Skeletal muscle tissue (tissue), 4 donors: Measurements from ENCODE around the gene TMEM169. TPM values are rescaled to one million over a fixed set of nuclear protein-coding genes. Genes with fewer than 3 reads are reported as not detected.

Source experiments
- H3K27ac ChIP-seq: one replicate; pipeline ENCODE4 v1.7.0; 2013; ENCODE audit warnings: mild to moderate bottlenecking, low read depth, low read length, inconsistent platforms
- H3K27me3 ChIP-seq, 3 donors: one replicate each; pipeline ENCODE4 v1.7.0; 2013; ENCODE audit warnings: low read length in 3 of 3; ENCODE audit not compliant: control insufficient read depth in 3 of 3, insufficient read depth in 3 of 3
- H3K36me3 ChIP-seq, 3 donors: one replicate each; pipeline ENCODE4 v1.7.0; 2013; ENCODE audit warnings: low read length in 3 of 3; ENCODE audit not compliant: control insufficient read depth in 3 of 3, insufficient read depth in 3 of 3
- H3K4me1 ChIP-seq, 3 donors: one replicate each; pipeline ENCODE4 v1.7.0; 2013; ENCODE audit warnings: low read length in 3 of 3, mild to moderate bottlenecking in 3 of 3; ENCODE audit not compliant: control insufficient read depth in 3 of 3, insufficient read depth in 3 of 3
- H3K4me3 ChIP-seq, 3 donors: one replicate each; pipeline ENCODE4 v1.7.0; 2013; ENCODE audit warnings: low read length in 3 of 3
- H3K9ac ChIP-seq, 3 donors: one replicate each; pipeline ENCODE4 v1.7.0; 2013; ENCODE audit warnings: low read length in 3 of 3, mild to moderate bottlenecking in 3 of 3, moderate library complexity in 2 of 3, low read depth in 1 of 3
- H3K9me3 ChIP-seq, 3 donors: one replicate each; pipeline ENCODE4 v1.7.0; 2013; ENCODE audit warnings: low read length in 3 of 3; ENCODE audit not compliant: control insufficient read depth in 3 of 3
- total RNA-seq: library from RNA; depleted of rRNA; stranded (reverse); fragments of >200 nt; gene quantifications from one replicate; pipeline ENCODE4 v1.2.3, GENCODE V29; 2014
- donor health status: Osteomylitis.

The TMEM169 gene
- total RNA-seq, 1 donor from 2014 or later, result 1.6 TPM

GRCh38 chr2:216142540-216142939, 60.8 kb downstream of the TMEM169 start:
- H3K27ac ChIP-seq, result no peak overlapping the region
- H3K4me1 ChIP-seq, result peaks cover 0 to 3% (median 0%) of the 10 kb centered on the region in 3 donors
- H3K9ac ChIP-seq, result no peak overlapping the region
- H3K27me3 ChIP-seq, result no peaks in the 10 kb centered on the region
- peaks cover 35 to 75% (median 71%) of the 10 kb centered on the region in 3 donors for H3K36me3 ChIP-seq
- no peak overlapping the region for H3K4me3 ChIP-seq
- H3K9me3 ChIP-seq, result no peaks in the 10 kb centered on the region

- H3K9me3 ChIP-seq, result no peaks in the 10 kb centered on the region
- H3K36me3 ChIP-seq, result peaks cover 22 to 68% (median 66%) of the 10 kb centered on the region in 3 donors
- H3K4me1 ChIP-seq, result peaks cover 0 to 3% (median 0%) of the 10 kb centered on the region in 3 donors
- H3K4me3 ChIP-seq, result no peak overlapping the region
- H3K27me3 ChIP-seq, result no peaks in the 10 kb centered on the region
- H3K27ac ChIP-seq, result no peak overlapping the region
- no peak overlapping the region for H3K9ac ChIP-seq
Observed at GRCh38 chr2:216144372-216144771, 62.7 kb downstream of the TMEM169 start.

GRCh38 chr2:216144857-216145256, 63.1 kb downstream of the TMEM169 start:
- no peaks in the 10 kb centered on the region for H3K9me3 ChIP-seq
- peaks cover 24 to 67% (median 67%) of the 10 kb centered on the region in 3 donors for H3K36me3 ChIP-seq
- no peaks in the 10 kb centered on the region for H3K27me3 ChIP-seq
- H3K4me3 ChIP-seq, result no peak overlapping the region
- no peak overlapping the region for H3K9ac ChIP-seq
- H3K4me1 ChIP-seq, result peaks cover 0 to 3% (median 0%) of the 10 kb centered on the region in 3 donors
- no peak overlapping the region for H3K27ac ChIP-seq

- Histone ChIP-seq H3K36me3 (peaks cover 25 to 65% (median 57%) of the 10 kb centered on the region in 3 donors), H3K9me3 (no peaks in the 10 kb centered on the region), H3K27me3 (no peaks in the 10 kb centered on the region), H3K4me3 (no peak overlapping the region), H3K27ac (no peak overlapping the region), H3K4me1 (peaks cover 0 to 3% (median 0%) of the 10 kb centered on the region in 3 donors), H3K9ac (no peak overlapping the region)
Observed at GRCh38 chr2:216146573-216146972, 64.9 kb downstream of the TMEM169 start.

GRCh38 chr2:216147172-216148131, 65.7 kb downstream of the TMEM169 start:
- Histone ChIP-seq H3K27me3 (no peaks in the 10 kb centered on the region), H3K9me3 (no peaks in the 10 kb centered on the region), H3K36me3 (peaks cover 21 to 65% (median 51%) of the 10 kb centered on the region in 3 donors), H3K27ac (no peak overlapping the region), H3K9ac (no peak overlapping the region), H3K4me3 (no peak overlapping the region), H3K4me1 (peaks cover 0 to 3% (median 0%) of the 10 kb centered on the region in 3 donors)

GRCh38 chr2:216148983-216149382, 67.3 kb downstream of the TMEM169 start:
- H3K9me3 ChIP-seq, result no peaks in the 10 kb centered on the region
- H3K4me1 ChIP-seq, result peaks cover 0 to 3% (median 0%) of the 10 kb centered on the region in 3 donors
- H3K36me3 ChIP-seq, result peaks cover 20 to 66% (median 49%) of the 10 kb centered on the region in 3 donors
- no peak overlapping the region for H3K4me3 ChIP-seq
- H3K9ac ChIP-seq, result no peak overlapping the region
- H3K27me3 ChIP-seq, result no peaks in the 10 kb centered on the region
- no peak overlapping the region for H3K27ac ChIP-seq

GRCh38 chr2:216149741-216150140, 68.0 kb downstream of the TMEM169 start:
- Histone ChIP-seq H3K4me1 (peaks cover 0 to 3% (median 0%) of the 10 kb centered on the region in 3 donors), H3K9ac (no peak overlapping the region), H3K9me3 (no peaks in the 10 kb centered on the region), H3K36me3 (peaks cover 19 to 61% (median 48%) of the 10 kb centered on the region in 3 donors), H3K4me3 (no peak overlapping the region), H3K27ac (no peak overlapping the region), H3K27me3 (no peaks in the 10 kb centered on the region)

GRCh38 chr2:216151313-216152025, 69.8 kb downstream of the TMEM169 start:
- H3K36me3 ChIP-seq, result peaks cover 23 to 65% (median 44%) of the 10 kb centered on the region in 3 donors
- peaks cover 0 to 3% (median 0%) of the 10 kb centered on the region in 3 donors for H3K4me1 ChIP-seq
- H3K9ac ChIP-seq, result no peak overlapping the region
- no peak overlapping the region for H3K27ac ChIP-seq
- no peaks in the 10 kb centered on the region for H3K27me3 ChIP-seq
- no peak overlapping the region for H3K4me3 ChIP-seq
- no peaks in the 10 kb centered on the region for H3K9me3 ChIP-seq
